Neutrophil (primary cell): ENCODE measurements around the gene CREB3L1.

Experiments
- H3K27ac ChIP-seq: fragments of 200-600 bp; sonication (generic); 2 replicates; pipeline ENCODE4 v1.5.1; 2016; ENCODE audit warnings: mild to moderate bottlenecking, moderate library complexity
- H3K27me3 ChIP-seq: fragments of 200-600 bp; sonication (generic); 2 replicates; pipeline ENCODE4 v1.6.0; 2016; ENCODE audit warnings: mild to moderate bottlenecking
- H3K36me3 ChIP-seq: fragments of 200-600 bp; sonication (generic); 2 replicates; pipeline ENCODE4 v1.5.1; 2017
- H3K4me1 ChIP-seq, 2 experiments: fragments of 200-600 bp in 1 of 2; sonication (generic) in 1 of 2; 1 replicate in 1 of 2; 2 replicates in 1 of 2; pipeline versions ENCODE4 v1.5.1 to v1.6.1; 2013 to 2016; ENCODE audit warnings: low read depth in 1 of 2, low read length in 1 of 2, mild to moderate bottlenecking in 1 of 2, moderate library complexity in 1 of 2; ENCODE audit not compliant: control insufficient read depth in 1 of 2, insufficient read depth in 1 of 2
- H3K4me3 ChIP-seq, 2 experiments: fragments of 200-600 bp in 1 of 2; sonication (generic) in 1 of 2; 1 replicate in 1 of 2; 2 replicates in 1 of 2; pipeline ENCODE4 v1.5.1; 2013 to 2016; ENCODE audit warnings: low read depth in 1 of 2, low read length in 1 of 2, mild to moderate bottlenecking in 1 of 2, moderate library complexity in 1 of 2
- H3K9me3 ChIP-seq: fragments of 200-600 bp; sonication (generic); 2 replicates; pipeline ENCODE4 v1.5.1; 2016
- TF ChIP-seq, protein P1 (sequence below): fragments of 200-600 bp; sonication (generic); IDR thresholded peaks from 2 replicates; pipeline ENCODE4 v1.5.1; 2016; ENCODE audit warnings: antibody characterized with exemption

CREB3L1 gene

DNA sequence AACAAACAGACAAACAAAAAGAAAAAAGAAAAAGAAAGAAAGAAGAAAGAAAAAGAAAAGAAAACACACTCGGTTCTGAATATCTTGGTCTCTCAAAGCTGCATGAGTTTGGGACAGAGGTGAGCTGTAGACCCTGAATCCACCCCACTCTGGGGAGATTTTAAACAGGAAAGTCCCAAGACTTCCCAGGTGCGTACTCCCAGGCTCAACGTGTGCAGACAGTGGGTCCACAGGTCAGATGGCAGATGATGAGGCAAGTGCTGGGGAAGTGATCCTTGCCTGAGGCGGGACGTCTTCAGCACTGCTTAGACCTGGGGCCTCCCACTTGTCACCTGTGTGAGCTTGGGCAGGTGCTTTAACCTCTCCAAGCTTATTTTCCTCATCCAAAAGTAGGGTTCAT, 9.3 kb downstream of the CREB3L1 start:
- Histone ChIP-seq H3K9me3 (no peaks in the 10 kb centered on the region), H3K27me3 (peaks cover 48% of the 10 kb centered on the region), H3K36me3 (no peaks in the 10 kb centered on the region), H3K4me1 (no peaks in the 10 kb centered on the region), H3K4me3 (no peak overlapping the region), H3K27ac (no peak overlapping the region)
- TF ChIP-seq, protein P1, sequence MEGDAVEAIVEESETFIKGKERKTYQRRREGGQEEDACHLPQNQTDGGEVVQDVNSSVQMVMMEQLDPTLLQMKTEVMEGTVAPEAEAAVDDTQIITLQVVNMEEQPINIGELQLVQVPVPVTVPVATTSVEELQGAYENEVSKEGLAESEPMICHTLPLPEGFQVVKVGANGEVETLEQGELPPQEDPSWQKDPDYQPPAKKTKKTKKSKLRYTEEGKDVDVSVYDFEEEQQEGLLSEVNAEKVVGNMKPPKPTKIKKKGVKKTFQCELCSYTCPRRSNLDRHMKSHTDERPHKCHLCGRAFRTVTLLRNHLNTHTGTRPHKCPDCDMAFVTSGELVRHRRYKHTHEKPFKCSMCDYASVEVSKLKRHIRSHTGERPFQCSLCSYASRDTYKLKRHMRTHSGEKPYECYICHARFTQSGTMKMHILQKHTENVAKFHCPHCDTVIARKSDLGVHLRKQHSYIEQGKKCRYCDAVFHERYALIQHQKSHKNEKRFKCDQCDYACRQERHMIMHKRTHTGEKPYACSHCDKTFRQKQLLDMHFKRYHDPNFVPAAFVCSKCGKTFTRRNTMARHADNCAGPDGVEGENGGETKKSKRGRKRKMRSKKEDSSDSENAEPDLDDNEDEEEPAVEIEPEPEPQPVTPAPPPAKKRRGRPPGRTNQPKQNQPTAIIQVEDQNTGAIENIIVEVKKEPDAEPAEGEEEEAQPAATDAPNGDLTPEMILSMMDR: no peak

DNA sequence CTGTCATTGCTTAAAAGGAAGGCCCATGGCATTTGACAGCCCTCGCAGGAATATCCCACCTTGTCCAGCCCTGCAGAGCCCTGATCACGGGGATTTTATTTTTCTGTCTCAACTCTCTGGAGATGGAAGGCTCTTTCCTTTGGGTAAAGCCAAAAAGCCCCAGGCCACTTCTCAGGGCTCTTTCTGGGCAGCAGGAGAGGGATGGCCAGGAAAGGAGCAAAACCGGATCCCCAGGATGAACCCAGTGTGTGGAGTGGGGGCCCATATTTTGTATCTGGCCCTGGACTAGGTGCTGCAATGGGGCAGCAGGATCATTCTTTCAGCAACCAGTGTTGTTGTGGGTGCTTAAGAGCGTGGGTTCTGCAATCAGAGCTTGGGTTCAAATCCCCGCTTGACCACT, 11.0 kb downstream of the CREB3L1 start:
- TF ChIP-seq, protein P1: no peak
- Histone ChIP-seq H3K9me3 (no peaks in the 10 kb centered on the region), H3K36me3 (no peaks in the 10 kb centered on the region), H3K4me3 (no peak overlapping the region), H3K27me3 (peaks cover 46% of the 10 kb centered on the region), H3K4me1 (no peaks in the 10 kb centered on the region), H3K27ac (no peak overlapping the region)

DNA sequence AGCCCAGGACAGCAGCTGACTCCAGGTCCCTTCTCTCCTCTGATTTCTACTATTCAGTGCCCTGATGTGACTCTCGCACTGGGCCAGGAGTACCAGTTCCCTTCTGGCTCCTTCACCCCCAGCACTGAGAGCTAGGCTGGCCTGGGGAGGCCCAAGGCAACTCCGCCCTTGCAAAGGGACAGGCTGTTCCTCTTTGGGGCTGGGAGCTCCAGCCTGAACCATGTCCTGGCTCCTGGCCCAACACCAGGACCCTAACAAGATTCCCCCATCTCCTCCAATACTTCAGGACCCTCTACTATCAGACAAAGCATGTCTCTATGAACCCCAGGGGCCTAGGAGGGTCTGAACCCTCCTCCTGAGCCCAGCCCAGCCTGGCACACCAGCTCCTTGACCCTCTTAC, 12.5 kb downstream of the CREB3L1 start:
- TF ChIP-seq, protein P1: no peak
- H3K36me3 ChIP-seq: no peaks in the 10 kb centered on the region
- no peaks in the 10 kb centered on the region for H3K9me3 ChIP-seq
- H3K27ac ChIP-seq: no peak overlapping the region
- H3K4me1 ChIP-seq: no peaks in the 10 kb centered on the region
- no peak overlapping the region for H3K4me3 ChIP-seq
- peaks cover 46% of the 10 kb centered on the region for H3K27me3 ChIP-seq

DNA sequence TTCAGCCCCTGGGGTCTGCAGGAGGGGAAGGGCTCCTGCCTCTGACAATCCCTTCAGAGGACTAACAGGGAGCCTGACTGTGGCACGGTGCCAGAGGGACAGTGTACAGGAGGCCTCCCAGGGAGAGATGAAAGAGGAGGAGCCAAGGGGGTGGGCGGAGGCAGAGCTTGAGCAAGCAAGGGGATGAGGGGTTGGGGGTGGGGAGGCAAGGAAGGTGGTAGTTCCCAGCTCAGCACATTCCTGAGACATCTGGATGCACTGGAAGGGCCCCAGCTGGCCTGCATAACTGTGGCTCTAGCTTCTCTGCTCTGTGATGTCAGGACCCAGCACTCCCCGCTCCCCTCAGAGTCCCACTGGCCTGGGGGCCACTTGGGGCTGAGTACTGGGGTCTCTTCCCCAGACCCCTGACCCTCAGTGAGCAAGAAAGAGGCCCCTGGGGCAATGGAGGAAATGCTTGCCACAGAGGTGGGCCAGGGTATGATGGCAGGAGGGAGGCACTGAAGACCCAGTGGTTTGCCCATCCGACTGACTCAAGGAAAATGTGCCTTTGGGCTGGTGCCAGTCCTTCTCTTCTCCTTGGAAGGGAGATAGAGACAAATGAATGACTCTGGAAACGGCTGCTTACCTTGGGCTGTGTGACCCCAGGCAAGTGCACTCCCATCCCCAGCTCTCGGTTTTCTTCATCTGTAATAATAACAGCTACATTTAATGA, 13.3 kb downstream of the CREB3L1 start:
- H3K9me3 ChIP-seq: no peaks in the 10 kb centered on the region
- peaks cover 4 to 5% of the 10 kb centered on the region in 2 experiments for H3K4me1 ChIP-seq
- no peak overlapping the region for H3K27ac ChIP-seq
- H3K4me3 ChIP-seq: no peak overlapping the region
- TF ChIP-seq, protein P1: no peak
- H3K27me3 ChIP-seq: peaks cover 52% of the 10 kb centered on the region
- H3K36me3 ChIP-seq: no peaks in the 10 kb centered on the region

DNA sequence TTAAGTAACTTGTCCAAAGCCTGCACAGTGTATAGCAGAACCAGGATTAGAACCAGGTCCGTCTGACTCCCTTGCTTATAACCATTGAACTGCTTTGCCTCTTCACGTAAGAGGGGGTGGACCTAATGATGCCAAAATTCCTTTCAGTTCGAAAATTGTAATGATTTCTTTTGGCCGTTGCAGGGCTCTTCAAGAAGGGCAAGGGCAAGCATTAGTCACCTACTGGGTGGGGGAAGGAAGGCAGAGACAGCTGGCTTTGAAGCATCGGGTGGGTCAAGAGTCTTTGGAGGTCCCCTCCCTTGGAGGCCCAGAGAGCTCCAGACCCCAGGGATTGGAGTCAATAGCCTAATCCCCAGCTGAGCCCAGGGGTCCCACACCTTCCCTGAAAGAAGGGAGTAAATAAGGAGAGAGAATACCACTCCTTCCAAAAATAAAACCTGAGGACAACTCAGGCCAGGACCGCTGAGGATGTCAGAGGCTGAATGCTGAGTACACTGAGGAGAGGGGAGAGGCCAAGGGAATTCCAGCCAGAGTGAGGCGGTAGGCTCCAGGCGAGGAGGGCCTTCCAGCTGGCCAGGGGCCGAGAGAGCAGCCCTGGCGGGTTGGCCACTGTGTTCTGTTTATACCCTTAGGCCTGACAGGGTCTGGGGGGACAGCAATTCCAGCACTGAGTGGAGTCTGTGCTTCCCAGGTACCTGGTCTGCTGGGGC, 14.1 kb downstream of the CREB3L1 start:
- no peaks in the 10 kb centered on the region for H3K9me3 ChIP-seq
- H3K27me3 ChIP-seq: peaks cover 60% of the 10 kb centered on the region
- H3K4me3 ChIP-seq: no peak overlapping the region
- H3K36me3 ChIP-seq: no peaks in the 10 kb centered on the region
- TF ChIP-seq, protein P1: no peak
- no peak overlapping the region for H3K27ac ChIP-seq
- H3K4me1 ChIP-seq: peaks cover 8 to 11% of the 10 kb centered on the region in 2 experiments
